ENCODE results near the gene CYP4F3. TPM values are rescaled to one million over a fixed set of nuclear protein-coding genes. Genes with fewer than 3 reads are reported as not detected.
"Not testable (repeated sequence)": the region's sequence is repeated elsewhere in the genome, so short reads cannot be mapped to it uniquely, and the experiment has no call there.

CYP4F3 gene
- total and polyA plus RNA-seq, 2 experiments from 2014 or later = 2.2 to 3.3 TPM

DNA sequence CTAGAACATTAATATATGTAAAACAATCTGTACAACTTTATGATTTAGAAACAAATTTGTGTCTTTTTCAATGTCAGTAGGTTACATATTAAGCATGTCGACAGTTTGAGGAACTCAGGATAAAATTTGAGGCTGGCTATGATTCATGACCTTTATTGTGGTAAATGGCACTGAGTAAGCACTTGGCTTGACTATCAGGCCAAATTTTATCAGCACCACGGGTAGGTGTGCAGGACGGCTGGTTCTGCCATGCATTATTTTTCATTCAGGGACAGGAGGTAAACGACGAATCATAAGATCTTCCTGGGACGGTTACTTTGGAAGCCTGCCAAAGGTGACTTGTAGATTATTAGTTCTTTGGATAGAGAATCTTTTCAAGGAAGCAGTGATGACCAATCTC lies 45.6 kb upstream of the CYP4F3 start:
- DNase-seq (ENCODE audit: low spot score) = no peak
- H3K4me3 ChIP-seq = no peak overlapping the region
- H3K36me3 ChIP-seq (replicated peaks; ENCODE audit: insufficient read depth, low read depth) = no peaks in the 10 kb centered on the region
- H3K9me2 ChIP-seq (replicated peaks; ENCODE audit: insufficient read depth) = no peaks in the 10 kb centered on the region
- no peaks in the 10 kb centered on the region for H3K27me3 ChIP-seq
- no peaks in the 10 kb centered on the region for H4K20me1 ChIP-seq (ENCODE audit: insufficient read depth, poor library complexity, severe bottlenecking)
- no peak for TF ChIP-seq EZH2 (IDR thresholded peaks at IDR 0.05; ENCODE audit: borderline replicate concordance)
- no peak for TF ChIP-seq EZH2phosphoT487 (IDR thresholded peaks at IDR 0.05; ENCODE audit: low read depth, severe bottlenecking, unreplicated experiment)
- no peak for TF ChIP-seq CTCF (IDR thresholded peaks at IDR 0.05; ENCODE audit: poor library complexity)
- H2AFZ ChIP-seq = no peak overlapping the region
- 75% methylated on average over 6 of the region's 6 CpGs for WGBS (ENCODE audit: low lambda C conversion rate, missing lambda C conversion rate)
- no peaks in the 10 kb centered on the region for H3K9me3 ChIP-seq (ENCODE audit: low read depth)
- no peak overlapping the region for H3K4me2 ChIP-seq
- no peak overlapping the region for H3K27ac ChIP-seq
- H3K79me2 ChIP-seq = no peaks in the 10 kb centered on the region
- H3K4me1 ChIP-seq (ENCODE audit: insufficient read depth) = no peaks in the 10 kb centered on the region

GRCh38 chr19:15607978-15608925 lies 32.4 kb upstream of the CYP4F3 start:
- H4K20me1 ChIP-seq (ENCODE audit: insufficient read depth, poor library complexity, severe bottlenecking); H3K4me2 ChIP-seq; H3K79me2 ChIP-seq; H2AFZ ChIP-seq; H3K36me3 ChIP-seq (replicated peaks; ENCODE audit: insufficient read depth, low read depth); H3K4me1 ChIP-seq (ENCODE audit: insufficient read depth); H3K9me3 ChIP-seq (ENCODE audit: low read depth); DNase-seq (ENCODE audit: low spot score); H3K9me2 ChIP-seq (replicated peaks; ENCODE audit: insufficient read depth); H3K27ac ChIP-seq; H3K4me3 ChIP-seq; H3K27me3 ChIP-seq: not testable (repeated sequence)
- 83% methylated on average over 10 of the region's 27 CpGs for WGBS (ENCODE audit: low lambda C conversion rate, missing lambda C conversion rate)

GRCh38 chr19:15609261-15609660 lies 31.4 kb upstream of the CYP4F3 start:
- TF ChIP-seq CTCF (IDR thresholded peaks at IDR 0.05; ENCODE audit: poor library complexity) (no peak), EZH2phosphoT487 (IDR thresholded peaks at IDR 0.05; ENCODE audit: low read depth, severe bottlenecking, unreplicated experiment) (no peak), EZH2 (IDR thresholded peaks at IDR 0.05; ENCODE audit: borderline replicate concordance) (no peak)
- Histone ChIP-seq H3K36me3 (replicated peaks; ENCODE audit: insufficient read depth, low read depth) (no peaks in the 10 kb centered on the region), H3K4me3 (no peak overlapping the region), H3K27me3 (no peaks in the 10 kb centered on the region), H3K79me2 (no peaks in the 10 kb centered on the region), H2AFZ (no peak overlapping the region), H3K9me2 (replicated peaks; ENCODE audit: insufficient read depth) (no peaks in the 10 kb centered on the region), H3K4me2 (no peak overlapping the region), H3K27ac (no peak overlapping the region), H3K9me3 (ENCODE audit: low read depth) (no peaks in the 10 kb centered on the region), H3K4me1 (ENCODE audit: insufficient read depth) (no peaks in the 10 kb centered on the region), H4K20me1 (ENCODE audit: insufficient read depth, poor library complexity, severe bottlenecking) (no peaks in the 10 kb centered on the region)
- 68% methylated on average over 8 of the region's 8 CpGs for WGBS (ENCODE audit: low lambda C conversion rate, missing lambda C conversion rate)
- DNase-seq (ENCODE audit: low spot score) = no peak

- WGBS (ENCODE audit: low lambda C conversion rate, missing lambda C conversion rate) = 35% methylated on average over 5 of the region's 5 CpGs
- Histone ChIP-seq H3K27ac (no peak overlapping the region), H3K4me1 (ENCODE audit: insufficient read depth) (no peaks in the 10 kb centered on the region), H3K36me3 (replicated peaks; ENCODE audit: insufficient read depth, low read depth) (no peaks in the 10 kb centered on the region), H3K9me3 (ENCODE audit: low read depth) (no peaks in the 10 kb centered on the region), H3K79me2 (no peaks in the 10 kb centered on the region), H4K20me1 (ENCODE audit: insufficient read depth, poor library complexity, severe bottlenecking) (no peaks in the 10 kb centered on the region), H3K4me2 (no peak overlapping the region), H3K4me3 (no peak overlapping the region), H3K9me2 (replicated peaks; ENCODE audit: insufficient read depth) (no peaks in the 10 kb centered on the region), H3K27me3 (no peaks in the 10 kb centered on the region), H2AFZ (no peak overlapping the region)
- TF ChIP-seq EZH2 (IDR thresholded peaks at IDR 0.05; ENCODE audit: borderline replicate concordance) (no peak), EZH2phosphoT487 (IDR thresholded peaks at IDR 0.05; ENCODE audit: low read depth, severe bottlenecking, unreplicated experiment) (no peak), CTCF (IDR thresholded peaks at IDR 0.05; ENCODE audit: poor library complexity) (no peak)
- no peak for DNase-seq (ENCODE audit: low spot score)
Measured at GRCh38 chr19:15612342-15612741, 28.4 kb upstream of the CYP4F3 start.
